ENCODE measurements around the gene ELOVL2. TPM values are rescaled to one million over a fixed set of nuclear protein-coding genes. Genes with fewer than 3 reads are reported as not detected.

ELOVL2 gene
- polyA plus RNA-seq, 2 donors: 0.04 to 0.08 TPM

- Histone ChIP-seq H3K4me1 (ENCODE audit: control insufficient read depth in 2 of 2, insufficient read depth in 2 of 2, low read length in 1 of 2) (no peaks in the 10 kb centered on the region), H3K9me3 (ENCODE audit: control insufficient read depth in 2 of 2, insufficient read depth in 1 of 2, low read depth in 1 of 2, low read length in 1 of 2) (no peaks in the 10 kb centered on the region), H3K27ac (ENCODE audit: low read depth in 2 of 2, low read length in 1 of 2) (no peak overlapping the region), H3K27me3 (ENCODE audit: control insufficient read depth in 1 of 2, insufficient read depth in 2 of 2, low read length in 2 of 2) (no peaks in the 10 kb centered on the region), H3K4me3 (ENCODE audit: low read depth in 1 of 2, low read length in 2 of 2) (no peak overlapping the region), H3K36me3 (ENCODE audit: control insufficient read depth in 2 of 2, insufficient read depth in 2 of 2, low read length in 1 of 2) (no peaks in the 10 kb centered on the region)
Observed at GRCh38 chr6:11015102-11015501, 29.0 kb downstream of the ELOVL2 start.

GRCh38 chr6:11013721-11014070, 30.4 kb downstream of the ELOVL2 start:
- Histone ChIP-seq H3K4me1 (ENCODE audit: control insufficient read depth in 2 of 2, insufficient read depth in 2 of 2, low read length in 1 of 2) (no peaks in the 10 kb centered on the region), H3K36me3 (ENCODE audit: control insufficient read depth in 2 of 2, insufficient read depth in 2 of 2, low read length in 1 of 2) (no peaks in the 10 kb centered on the region), H3K27me3 (ENCODE audit: control insufficient read depth in 1 of 2, insufficient read depth in 2 of 2, low read length in 2 of 2) (no peaks in the 10 kb centered on the region), H3K4me3 (ENCODE audit: low read depth in 1 of 2, low read length in 2 of 2) (no peak overlapping the region), H3K27ac (ENCODE audit: low read depth in 2 of 2, low read length in 1 of 2) (no peak overlapping the region), H3K9me3 (ENCODE audit: control insufficient read depth in 2 of 2, insufficient read depth in 1 of 2, low read depth in 1 of 2, low read length in 1 of 2) (no peaks in the 10 kb centered on the region)
- WGBS, 2 donors: 90 to 95% methylated on average over 3 of the region's 3 CpGs

GRCh38 chr6:11012976-11013720, 31.0 kb downstream of the ELOVL2 start:
- Histone ChIP-seq H3K9me3 (ENCODE audit: control insufficient read depth in 2 of 2, insufficient read depth in 1 of 2, low read depth in 1 of 2, low read length in 1 of 2) (no peaks in the 10 kb centered on the region), H3K27me3 (ENCODE audit: control insufficient read depth in 1 of 2, insufficient read depth in 2 of 2, low read length in 2 of 2) (no peaks in the 10 kb centered on the region), H3K27ac (ENCODE audit: low read depth in 2 of 2, low read length in 1 of 2) (no peak overlapping the region), H3K4me1 (ENCODE audit: control insufficient read depth in 2 of 2, insufficient read depth in 2 of 2, low read length in 1 of 2) (no peaks in the 10 kb centered on the region), H3K4me3 (ENCODE audit: low read depth in 1 of 2, low read length in 2 of 2) (no peak overlapping the region), H3K36me3 (ENCODE audit: control insufficient read depth in 2 of 2, insufficient read depth in 2 of 2, low read length in 1 of 2) (no peaks in the 10 kb centered on the region)
- WGBS, 2 donors: 87 to 91% methylated on average over 5 of the region's 5 CpGs

GRCh38 chr6:11012295-11012754, 31.8 kb downstream of the ELOVL2 start:
- Histone ChIP-seq H3K27me3 (ENCODE audit: control insufficient read depth in 1 of 2, insufficient read depth in 2 of 2, low read length in 2 of 2) (no peaks in the 10 kb centered on the region), H3K9me3 (ENCODE audit: control insufficient read depth in 2 of 2, insufficient read depth in 1 of 2, low read depth in 1 of 2, low read length in 1 of 2) (no peaks in the 10 kb centered on the region), H3K4me3 (ENCODE audit: low read depth in 1 of 2, low read length in 2 of 2) (no peak overlapping the region), H3K4me1 (ENCODE audit: control insufficient read depth in 2 of 2, insufficient read depth in 2 of 2, low read length in 1 of 2) (no peaks in the 10 kb centered on the region), H3K27ac (ENCODE audit: low read depth in 2 of 2, low read length in 1 of 2) (no peak overlapping the region), H3K36me3 (ENCODE audit: control insufficient read depth in 2 of 2, insufficient read depth in 2 of 2, low read length in 1 of 2) (no peaks in the 10 kb centered on the region)
- 36 to 54% methylated on average over 5 of the region's 5 CpGs for WGBS, 2 donors

GRCh38 chr6:11011787-11012234, 32.3 kb downstream of the ELOVL2 start:
- Histone ChIP-seq H3K4me3 (ENCODE audit: low read depth in 1 of 2, low read length in 2 of 2) (no peak overlapping the region), H3K27me3 (ENCODE audit: control insufficient read depth in 1 of 2, insufficient read depth in 2 of 2, low read length in 2 of 2) (no peaks in the 10 kb centered on the region), H3K27ac (ENCODE audit: low read depth in 2 of 2, low read length in 1 of 2) (no peak overlapping the region), H3K9me3 (ENCODE audit: control insufficient read depth in 2 of 2, insufficient read depth in 1 of 2, low read depth in 1 of 2, low read length in 1 of 2) (no peaks in the 10 kb centered on the region), H3K36me3 (ENCODE audit: control insufficient read depth in 2 of 2, insufficient read depth in 2 of 2, low read length in 1 of 2) (no peaks in the 10 kb centered on the region), H3K4me1 (ENCODE audit: control insufficient read depth in 2 of 2, insufficient read depth in 2 of 2, low read length in 1 of 2) (no peaks in the 10 kb centered on the region)
- 34 to 40% methylated on average over 8 of the region's 8 CpGs for WGBS, 2 donors

- Histone ChIP-seq H3K4me3 (ENCODE audit: low read depth in 1 of 2, low read length in 2 of 2) (no peak overlapping the region), H3K36me3 (ENCODE audit: control insufficient read depth in 2 of 2, insufficient read depth in 2 of 2, low read length in 1 of 2) (no peaks in the 10 kb centered on the region), H3K9me3 (ENCODE audit: control insufficient read depth in 2 of 2, insufficient read depth in 1 of 2, low read depth in 1 of 2, low read length in 1 of 2) (no peaks in the 10 kb centered on the region), H3K27me3 (ENCODE audit: control insufficient read depth in 1 of 2, insufficient read depth in 2 of 2, low read length in 2 of 2) (no peaks in the 10 kb centered on the region), H3K27ac (ENCODE audit: low read depth in 2 of 2, low read length in 1 of 2) (no peak overlapping the region), H3K4me1 (ENCODE audit: control insufficient read depth in 2 of 2, insufficient read depth in 2 of 2, low read length in 1 of 2) (no peaks in the 10 kb centered on the region)
- 57 to 65% methylated on average over 6 of the region's 6 CpGs for WGBS, 2 donors
Observed at GRCh38 chr6:11009353-11009752, 34.8 kb downstream of the ELOVL2 start.

GRCh38 chr6:11008821-11009220, 35.3 kb downstream of the ELOVL2 start:
- H3K4me1 ChIP-seq (ENCODE audit: control insufficient read depth in 2 of 2, insufficient read depth in 2 of 2, low read length in 1 of 2): no peaks in the 10 kb centered on the region
- H3K4me3 ChIP-seq (ENCODE audit: low read depth in 1 of 2, low read length in 2 of 2): no peak overlapping the region
- H3K36me3 ChIP-seq (ENCODE audit: control insufficient read depth in 2 of 2, insufficient read depth in 2 of 2, low read length in 1 of 2): no peaks in the 10 kb centered on the region
- WGBS, 2 donors: 43 to 44% methylated on average over 1 of the region's 1 CpG
- H3K27me3 ChIP-seq (ENCODE audit: control insufficient read depth in 1 of 2, insufficient read depth in 2 of 2, low read length in 2 of 2): no peaks in the 10 kb centered on the region
- no peak overlapping the region for H3K27ac ChIP-seq (ENCODE audit: low read depth in 2 of 2, low read length in 1 of 2)
- H3K9me3 ChIP-seq (ENCODE audit: control insufficient read depth in 2 of 2, insufficient read depth in 1 of 2, low read depth in 1 of 2, low read length in 1 of 2): no peaks in the 10 kb centered on the region

- 65 to 67% methylated on average over 10 of the region's 10 CpGs for WGBS, 2 donors
- Histone ChIP-seq H3K4me3 (ENCODE audit: low read depth in 1 of 2, low read length in 2 of 2) (no peak overlapping the region), H3K27me3 (ENCODE audit: control insufficient read depth in 1 of 2, insufficient read depth in 2 of 2, low read length in 2 of 2) (no peaks in the 10 kb centered on the region), H3K27ac (ENCODE audit: low read depth in 2 of 2, low read length in 1 of 2) (no peak overlapping the region), H3K9me3 (ENCODE audit: control insufficient read depth in 2 of 2, insufficient read depth in 1 of 2, low read depth in 1 of 2, low read length in 1 of 2) (no peaks in the 10 kb centered on the region), H3K4me1 (ENCODE audit: control insufficient read depth in 2 of 2, insufficient read depth in 2 of 2, low read length in 1 of 2) (no peaks in the 10 kb centered on the region), H3K36me3 (ENCODE audit: control insufficient read depth in 2 of 2, insufficient read depth in 2 of 2, low read length in 1 of 2) (no peaks in the 10 kb centered on the region)
Observed at GRCh38 chr6:11007715-11008608, 36.1 kb downstream of the ELOVL2 start.

GRCh38 chr6:11006061-11006460, 38.0 kb downstream of the ELOVL2 start:
- Histone ChIP-seq H3K27ac (ENCODE audit: low read depth in 2 of 2, low read length in 1 of 2) (no peak overlapping the region), H3K27me3 (ENCODE audit: control insufficient read depth in 1 of 2, insufficient read depth in 2 of 2, low read length in 2 of 2) (no peaks in the 10 kb centered on the region), H3K4me3 (ENCODE audit: low read depth in 1 of 2, low read length in 2 of 2) (no peak overlapping the region), H3K4me1 (ENCODE audit: control insufficient read depth in 2 of 2, insufficient read depth in 2 of 2, low read length in 1 of 2) (no peaks in the 10 kb centered on the region), H3K36me3 (ENCODE audit: control insufficient read depth in 2 of 2, insufficient read depth in 2 of 2, low read length in 1 of 2) (no peaks in the 10 kb centered on the region), H3K9me3 (ENCODE audit: control insufficient read depth in 2 of 2, insufficient read depth in 1 of 2, low read depth in 1 of 2, low read length in 1 of 2) (no peaks in the 10 kb centered on the region)
- 67 to 76% methylated on average over 4 of the region's 4 CpGs for WGBS, 2 donors
